ENCODE data around the gene CLN6.
"Not testable (repeated sequence)": the region's sequence is repeated elsewhere in the genome, so short reads cannot be mapped to it uniquely, and the experiment has no call there.

CLN6 gene

DNA sequence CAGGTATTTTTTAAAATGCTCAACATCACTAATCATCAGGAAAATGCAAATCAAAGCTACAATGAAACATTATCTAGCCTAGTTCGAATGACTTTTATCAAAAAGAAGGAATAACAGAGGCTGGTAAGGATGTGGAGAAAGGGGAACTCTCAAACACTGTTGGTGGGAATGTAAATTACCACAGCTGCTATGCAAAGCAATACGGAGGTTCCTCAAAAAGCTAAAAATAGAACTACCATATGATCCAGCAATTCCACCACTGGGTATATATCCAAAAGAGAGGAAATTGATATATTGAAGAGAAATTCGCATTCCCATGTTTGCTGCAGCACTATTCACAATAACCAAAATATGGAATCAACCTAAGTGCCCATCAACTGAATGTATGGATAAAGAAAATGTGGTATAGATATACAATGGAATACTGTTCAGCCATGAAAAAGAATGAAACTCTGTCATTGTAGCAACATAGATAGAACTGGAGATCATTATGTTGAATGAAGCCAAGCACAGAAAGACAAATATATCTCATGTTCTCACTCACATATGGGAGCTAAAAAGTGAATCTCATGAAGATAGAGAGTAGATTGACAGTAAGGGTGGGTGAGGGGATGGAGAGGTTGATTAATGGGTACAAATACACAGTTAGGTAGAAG lies 19.7 kb upstream of the CLN6 start:
- no peak overlapping the region for H3K9ac ChIP-seq (ENCODE audit: low read length)
- peaks cover 7% of the 10 kb centered on the region for H3K9me3 ChIP-seq (ENCODE audit: control insufficient read depth, low read length)
- H3K27me3 ChIP-seq (replicated peaks; ENCODE audit: control insufficient read depth, insufficient read depth, low read length): no peaks in the 10 kb centered on the region
- DNase-seq (ENCODE audit: low read depth): no peak
- H3K4me1 ChIP-seq (ENCODE audit: control insufficient read depth, insufficient read depth, low read length): peaks cover 5% of the 10 kb centered on the region
- H3K36me3 ChIP-seq (ENCODE audit: control insufficient read depth, insufficient read depth, low read length, severe bottlenecking): no peaks in the 10 kb centered on the region
- no peak overlapping the region for H3K4me3 ChIP-seq (ENCODE audit: low read length)

DNA sequence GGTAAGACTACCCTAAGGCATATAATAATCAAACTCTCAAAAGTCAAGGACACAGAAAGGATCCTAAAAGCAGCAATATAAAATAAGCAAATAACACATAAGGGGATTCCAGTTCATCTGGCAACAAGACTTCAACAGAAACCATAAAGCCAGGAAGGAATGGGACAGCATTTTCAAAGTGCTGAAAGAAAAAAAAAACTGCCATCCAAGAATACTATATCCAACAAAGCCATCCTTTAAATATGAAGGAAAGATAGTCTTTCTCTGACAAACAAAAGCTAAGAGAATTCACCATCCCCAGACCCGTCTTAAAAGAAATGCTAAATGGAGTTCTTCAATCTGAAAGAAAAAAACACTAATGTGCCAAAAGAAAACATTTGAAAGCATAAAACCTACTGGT lies 14.7 kb upstream of the CLN6 start:
- no peak overlapping the region for H3K9ac ChIP-seq (ENCODE audit: low read length)
- H3K36me3 ChIP-seq (ENCODE audit: control insufficient read depth, insufficient read depth, low read length, severe bottlenecking): no peaks in the 10 kb centered on the region
- H3K9me3 ChIP-seq (ENCODE audit: control insufficient read depth, low read length): peaks cover 12% of the 10 kb centered on the region
- H3K4me3 ChIP-seq (ENCODE audit: low read length): no peak overlapping the region
- no peaks in the 10 kb centered on the region for H3K27me3 ChIP-seq (replicated peaks; ENCODE audit: control insufficient read depth, insufficient read depth, low read length)
- no peak for DNase-seq (ENCODE audit: low read depth)
- H3K4me1 ChIP-seq (ENCODE audit: control insufficient read depth, insufficient read depth, low read length): no peaks in the 10 kb centered on the region

DNA sequence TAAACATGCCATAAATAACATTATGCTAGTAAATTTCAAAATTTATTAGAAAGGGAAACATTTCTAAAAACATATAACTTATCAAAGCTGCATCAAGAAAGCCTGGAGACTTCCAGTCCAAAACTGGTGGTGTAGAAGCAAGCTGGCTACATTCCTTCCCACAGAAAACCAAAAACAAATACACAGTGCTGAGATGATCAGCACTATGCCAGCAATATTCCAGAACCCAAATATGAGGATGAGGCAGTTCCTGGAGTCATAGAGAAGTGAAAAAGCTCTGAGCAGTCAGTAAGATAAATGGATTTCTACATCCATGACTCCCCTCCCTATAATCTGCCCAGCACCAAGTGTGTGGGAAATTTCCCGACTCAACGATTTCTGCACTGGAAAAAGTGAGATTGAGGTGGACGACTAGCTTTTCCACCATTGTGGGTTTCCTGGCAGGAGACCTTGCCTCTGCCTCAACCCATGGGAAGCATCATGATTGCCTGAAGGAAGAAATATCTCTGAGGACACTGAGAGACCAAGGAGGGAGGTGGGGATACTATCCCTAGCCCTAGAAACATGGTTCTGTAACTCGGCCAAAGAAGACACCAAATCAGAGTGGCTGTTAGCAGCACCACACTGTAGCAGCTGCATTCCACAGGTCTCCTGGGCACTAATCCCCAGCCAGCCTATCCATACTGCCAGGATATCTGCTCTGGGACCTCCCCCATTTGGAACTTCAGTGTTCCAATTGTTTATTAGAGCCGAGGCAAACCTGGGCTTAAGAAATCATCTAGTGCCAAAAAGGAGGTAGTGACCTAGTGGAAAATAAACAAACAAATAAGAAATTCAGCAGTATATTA lies 11.8 kb upstream of the CLN6 start:
- H3K9me3 ChIP-seq (ENCODE audit: control insufficient read depth, low read length): peaks cover 19% of the 10 kb centered on the region
- no peaks in the 10 kb centered on the region for H3K4me1 ChIP-seq (ENCODE audit: control insufficient read depth, insufficient read depth, low read length)
- H3K4me3 ChIP-seq (ENCODE audit: low read length): no peak overlapping the region
- no peak overlapping the region for H3K9ac ChIP-seq (ENCODE audit: low read length)
- no peaks in the 10 kb centered on the region for H3K27me3 ChIP-seq (replicated peaks; ENCODE audit: control insufficient read depth, insufficient read depth, low read length)
- DNase-seq (ENCODE audit: low read depth): no peak
- no peaks in the 10 kb centered on the region for H3K36me3 ChIP-seq (ENCODE audit: control insufficient read depth, insufficient read depth, low read length, severe bottlenecking)

DNA sequence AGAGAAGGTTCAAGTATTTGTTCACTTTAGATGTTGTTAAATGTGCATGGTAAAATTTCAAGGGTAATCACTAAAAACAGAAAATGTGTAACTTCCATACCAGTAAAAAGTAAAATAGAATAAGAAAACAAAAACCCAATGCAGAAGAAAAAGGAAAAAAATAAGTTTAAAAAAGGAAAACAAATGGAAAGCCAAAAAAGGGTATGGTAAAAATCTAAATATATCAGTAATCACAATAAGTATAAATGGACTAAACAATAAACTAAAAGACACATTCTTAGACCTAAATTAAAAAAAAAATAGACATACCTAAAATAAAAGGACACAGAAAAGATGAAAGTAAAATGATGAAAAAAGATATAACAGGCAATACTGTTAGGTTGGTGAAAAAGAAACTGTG lies 9.5 kb upstream of the CLN6 start:
- H3K9me3 ChIP-seq (ENCODE audit: control insufficient read depth, low read length): peaks cover 10% of the 10 kb centered on the region
- no peaks in the 10 kb centered on the region for H3K27me3 ChIP-seq (replicated peaks; ENCODE audit: control insufficient read depth, insufficient read depth, low read length)
- no peak overlapping the region for H3K4me3 ChIP-seq (ENCODE audit: low read length)
- DNase-seq (ENCODE audit: low read depth): no peak
- no peak overlapping the region for H3K9ac ChIP-seq (ENCODE audit: low read length)
- H3K4me1 ChIP-seq (ENCODE audit: control insufficient read depth, insufficient read depth, low read length): no peaks in the 10 kb centered on the region
- no peaks in the 10 kb centered on the region for H3K36me3 ChIP-seq (ENCODE audit: control insufficient read depth, insufficient read depth, low read length, severe bottlenecking)

DNA sequence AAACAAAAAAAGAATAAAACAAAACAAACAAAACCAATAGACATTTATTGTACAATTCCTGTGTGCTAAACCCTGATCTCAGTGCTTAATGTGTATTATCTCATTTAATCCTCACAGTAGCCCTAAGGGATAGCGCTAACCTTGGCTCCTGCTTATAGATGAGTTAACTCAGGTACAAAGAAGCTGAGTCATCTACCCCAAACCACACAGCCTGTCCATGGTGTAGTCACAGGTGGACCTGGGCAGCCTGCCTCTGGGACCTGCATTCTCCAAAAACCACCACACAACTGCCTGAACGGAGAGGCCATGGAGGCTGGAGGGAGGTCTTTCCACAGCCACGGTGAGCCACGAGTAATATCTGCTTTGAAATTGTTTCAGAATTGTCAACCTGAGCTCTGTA lies 5.5 kb upstream of the CLN6 start:
- no peak for DNase-seq (ENCODE audit: low read depth)
- Histone ChIP-seq H3K4me1 (ENCODE audit: control insufficient read depth, insufficient read depth, low read length) (peaks cover 4% of the 10 kb centered on the region), H3K4me3 (ENCODE audit: low read length) (no peak overlapping the region), H3K36me3 (ENCODE audit: control insufficient read depth, insufficient read depth, low read length, severe bottlenecking) (no peaks in the 10 kb centered on the region), H3K9me3 (ENCODE audit: control insufficient read depth, low read length) (peaks cover 9% of the 10 kb centered on the region), H3K9ac (ENCODE audit: low read length) (no peak overlapping the region), H3K27me3 (replicated peaks; ENCODE audit: control insufficient read depth, insufficient read depth, low read length) (no peaks in the 10 kb centered on the region)

DNA sequence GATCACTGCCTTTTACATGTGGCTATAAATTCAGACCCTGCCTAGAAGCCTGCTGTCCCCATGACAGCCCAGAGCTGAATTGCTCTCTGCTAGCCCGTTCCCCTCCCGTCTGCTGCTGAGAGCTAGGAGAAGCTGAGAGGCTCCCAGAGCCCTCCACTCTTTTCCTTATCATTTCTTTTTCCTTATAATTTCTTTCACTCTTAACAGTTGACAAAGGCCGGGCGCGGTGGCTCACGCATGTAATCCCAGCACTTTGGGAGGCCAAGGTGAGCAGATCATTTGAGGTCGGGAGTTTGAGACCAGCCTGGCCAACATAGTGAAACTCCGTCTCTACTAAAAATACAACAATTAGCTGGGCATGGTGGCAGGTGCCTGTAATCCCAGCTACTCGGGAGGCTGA lies 5.0 kb upstream of the CLN6 start:
- not testable (repeated sequence) for H3K4me1 ChIP-seq (ENCODE audit: control insufficient read depth, insufficient read depth, low read length); H3K9me3 ChIP-seq (ENCODE audit: control insufficient read depth, low read length); H3K36me3 ChIP-seq (ENCODE audit: control insufficient read depth, insufficient read depth, low read length, severe bottlenecking); H3K9ac ChIP-seq (ENCODE audit: low read length); H3K27me3 ChIP-seq (replicated peaks; ENCODE audit: control insufficient read depth, insufficient read depth, low read length); DNase-seq (ENCODE audit: low read depth); H3K4me3 ChIP-seq (ENCODE audit: low read length)

DNA sequence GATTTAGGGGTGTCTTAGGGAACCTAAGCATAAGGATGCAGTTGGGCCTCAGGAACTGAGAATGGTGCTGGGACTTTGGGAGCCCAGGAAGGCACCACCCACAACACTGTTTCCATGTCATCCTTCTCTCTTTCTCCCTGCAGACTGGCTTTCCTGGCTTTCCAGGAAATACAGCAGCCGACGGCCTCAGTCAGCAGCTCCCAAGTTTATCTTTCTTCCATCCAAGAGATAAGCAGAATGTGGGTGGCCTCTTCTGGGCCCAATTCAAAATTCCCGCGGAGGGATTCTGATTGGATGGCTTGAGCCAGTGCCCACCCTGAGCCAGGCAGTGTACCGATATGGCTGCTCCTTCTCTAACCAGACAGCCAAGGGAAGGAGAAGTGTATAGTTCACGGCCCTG lies 4.5 kb upstream of the CLN6 start:
- DNase-seq (ENCODE audit: low read depth): no peak
- H3K9ac ChIP-seq (ENCODE audit: low read length): no peak overlapping the region
- no peaks in the 10 kb centered on the region for H3K27me3 ChIP-seq (replicated peaks; ENCODE audit: control insufficient read depth, insufficient read depth, low read length)
- H3K9me3 ChIP-seq (ENCODE audit: control insufficient read depth, low read length): peaks cover 6% of the 10 kb centered on the region
- no peaks in the 10 kb centered on the region for H3K36me3 ChIP-seq (ENCODE audit: control insufficient read depth, insufficient read depth, low read length, severe bottlenecking)
- peaks cover 6% of the 10 kb centered on the region for H3K4me1 ChIP-seq (ENCODE audit: control insufficient read depth, insufficient read depth, low read length)
- H3K4me3 ChIP-seq (ENCODE audit: low read length): no peak overlapping the region

DNA sequence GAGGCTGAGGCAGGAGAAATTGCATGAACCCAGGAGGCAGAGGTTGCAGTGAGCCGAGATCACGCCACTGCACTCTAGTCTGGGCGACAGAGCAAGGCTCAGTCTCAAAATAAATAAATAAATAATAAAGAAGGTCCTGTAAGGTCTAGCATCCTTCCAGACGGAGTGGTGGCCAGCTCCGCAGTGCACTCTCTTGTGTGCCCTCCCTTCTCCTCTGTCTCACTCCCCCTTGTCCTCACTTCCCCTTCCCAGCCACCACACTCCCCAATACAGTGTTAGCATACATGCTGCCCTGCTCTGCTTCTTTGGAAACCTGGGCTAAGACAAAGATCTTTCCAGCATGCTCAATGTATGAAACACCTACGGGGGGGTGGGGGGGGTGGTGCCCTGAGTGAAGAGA lies 3.4 kb upstream of the CLN6 start:
- Histone ChIP-seq H3K4me1 (ENCODE audit: control insufficient read depth, insufficient read depth, low read length) (peaks cover 14% of the 10 kb centered on the region), H3K4me3 (ENCODE audit: low read length) (no peak overlapping the region), H3K36me3 (ENCODE audit: control insufficient read depth, insufficient read depth, low read length, severe bottlenecking) (no peaks in the 10 kb centered on the region), H3K9ac (ENCODE audit: low read length) (no peak overlapping the region), H3K27me3 (replicated peaks; ENCODE audit: control insufficient read depth, insufficient read depth, low read length) (no peaks in the 10 kb centered on the region), H3K9me3 (ENCODE audit: control insufficient read depth, low read length) (no peaks in the 10 kb centered on the region)
- no peak for DNase-seq (ENCODE audit: low read depth)

DNA sequence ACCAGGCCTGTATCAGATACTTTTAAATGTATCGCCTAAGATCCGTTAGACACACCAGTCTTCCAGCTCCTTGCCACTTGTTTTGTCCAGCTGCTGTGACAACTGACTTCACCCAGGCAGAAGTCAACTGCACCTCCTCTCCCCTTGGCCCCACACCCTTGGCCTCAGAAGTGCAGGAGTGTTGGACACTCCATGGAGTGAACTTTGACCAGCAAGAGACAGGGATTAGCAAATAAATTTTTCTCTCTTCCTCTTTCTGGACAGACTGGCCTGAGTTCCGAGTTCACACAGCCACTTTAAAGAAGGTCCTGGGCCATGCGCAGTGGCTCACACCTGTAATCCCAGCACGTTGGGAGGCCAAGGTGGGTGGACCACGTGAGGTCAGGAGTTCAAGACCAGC lies 2.9 kb upstream of the CLN6 start:
- H3K4me3 ChIP-seq (ENCODE audit: low read length): no peak overlapping the region
- no peak for DNase-seq (ENCODE audit: low read depth)
- H3K9me3 ChIP-seq (ENCODE audit: control insufficient read depth, low read length): no peaks in the 10 kb centered on the region
- H3K9ac ChIP-seq (ENCODE audit: low read length): no peak overlapping the region
- no peaks in the 10 kb centered on the region for H3K27me3 ChIP-seq (replicated peaks; ENCODE audit: control insufficient read depth, insufficient read depth, low read length)
- H3K4me1 ChIP-seq (ENCODE audit: control insufficient read depth, insufficient read depth, low read length): peaks cover 17% of the 10 kb centered on the region
- H3K36me3 ChIP-seq (ENCODE audit: control insufficient read depth, insufficient read depth, low read length, severe bottlenecking): no peaks in the 10 kb centered on the region

DNA sequence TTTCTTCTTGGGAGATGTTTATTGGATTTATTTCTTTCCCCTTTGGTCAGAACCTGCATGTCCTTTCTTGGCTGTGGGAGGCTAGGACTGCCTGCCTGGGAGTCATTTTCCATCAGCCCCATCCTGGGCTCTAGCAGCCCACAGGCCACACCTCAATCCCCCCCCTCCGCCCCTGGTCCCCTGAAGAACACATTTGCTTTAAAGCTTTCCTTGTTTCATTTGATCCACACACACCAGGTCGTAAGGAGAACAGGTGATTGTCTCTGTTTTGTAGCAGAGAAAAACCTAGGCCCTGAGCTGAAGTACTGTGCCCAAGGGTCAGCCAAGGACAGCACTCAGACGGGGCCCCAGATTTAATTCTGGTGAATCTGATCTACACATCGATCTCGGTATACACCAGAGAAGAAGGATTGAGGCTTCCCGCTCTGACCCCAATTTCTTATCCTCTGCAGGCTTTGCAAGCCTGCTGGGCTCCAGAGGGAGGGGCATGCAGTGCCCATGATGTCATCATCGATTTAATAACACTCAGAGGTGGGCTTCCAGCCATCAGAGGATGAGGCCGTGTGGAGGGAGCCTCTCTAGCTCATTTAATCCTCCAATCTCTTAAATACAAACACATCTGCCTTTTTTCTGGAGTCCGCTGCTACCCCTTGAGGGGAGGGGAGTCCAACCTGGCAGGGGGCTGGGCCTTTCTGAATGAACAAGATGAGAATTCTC lies 1.7 kb upstream of the CLN6 start:
- Histone ChIP-seq H3K27me3 (replicated peaks; ENCODE audit: control insufficient read depth, insufficient read depth, low read length) (no peaks in the 10 kb centered on the region), H3K4me1 (ENCODE audit: control insufficient read depth, insufficient read depth, low read length) (peaks cover 17% of the 10 kb centered on the region), H3K36me3 (ENCODE audit: control insufficient read depth, insufficient read depth, low read length, severe bottlenecking) (no peaks in the 10 kb centered on the region), H3K9me3 (ENCODE audit: control insufficient read depth, low read length) (no peaks in the 10 kb centered on the region), H3K4me3 (ENCODE audit: low read length) (no peak overlapping the region), H3K9ac (ENCODE audit: low read length) (no peak overlapping the region)
- no peak for DNase-seq (ENCODE audit: low read depth)

Measured in adipocyte (in vitro differentiated cells).